Measurements from ENCODE around the gene NOS3.

GRCh38 chr7:151057989-151058780 lies 67.4 kb downstream of the NOS3 start:
- no peak for TF ChIP-seq CTCF (conservative IDR thresholded peaks at IDR 0.05)
- no peak for TF ChIP-seq EZH2 (IDR thresholded peaks at IDR 0.05; ENCODE audit: low read depth)

Data from PC-9 (cell line).